Cerebellar nuclear complex (tissue), 1 donor: Measurements from ENCODE around the gene GALNT2.
A peak's percentile ranks its signal among the peaks of the same experiment; 100 is the strongest.

ENCODE experiments used
- DNase-seq, 2 experiments: peaks; one replicate each; lab custom pipeline; 2025; lab: John Stamatoyannopoulos, UW

GALNT2 gene

DNA sequence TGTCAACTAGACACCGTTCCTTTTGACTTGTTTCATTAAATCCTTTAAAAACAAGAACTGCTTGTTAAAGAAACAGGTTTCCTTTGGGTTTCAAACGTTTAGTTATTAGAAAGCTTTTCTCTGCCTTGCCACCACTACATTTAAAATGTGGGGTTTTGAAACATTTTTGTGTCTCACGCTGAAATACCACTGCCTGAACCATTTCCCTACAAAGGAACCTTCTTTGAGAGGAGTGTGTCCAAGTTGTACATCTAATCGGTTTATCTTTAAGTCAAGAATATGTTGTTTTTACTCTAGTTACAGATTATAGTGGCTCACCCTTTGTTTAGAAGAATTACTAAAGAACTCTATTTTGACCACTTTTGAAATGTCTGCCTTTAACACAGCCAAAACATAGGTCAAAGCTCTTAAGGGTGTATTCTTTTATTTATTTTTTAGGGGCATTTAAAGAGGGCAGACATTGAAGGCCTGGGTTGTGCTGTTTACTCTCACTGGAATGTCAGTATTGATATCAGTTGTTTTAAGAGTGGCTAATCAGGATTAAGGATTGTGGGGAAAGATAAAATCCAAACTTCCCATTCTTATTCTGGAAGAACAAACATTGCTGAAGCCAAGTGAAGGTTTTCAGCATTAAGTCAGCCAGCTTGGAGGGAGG, 143.4 kb downstream of the GALNT2 start:
- no peak for DNase-seq

DNA sequence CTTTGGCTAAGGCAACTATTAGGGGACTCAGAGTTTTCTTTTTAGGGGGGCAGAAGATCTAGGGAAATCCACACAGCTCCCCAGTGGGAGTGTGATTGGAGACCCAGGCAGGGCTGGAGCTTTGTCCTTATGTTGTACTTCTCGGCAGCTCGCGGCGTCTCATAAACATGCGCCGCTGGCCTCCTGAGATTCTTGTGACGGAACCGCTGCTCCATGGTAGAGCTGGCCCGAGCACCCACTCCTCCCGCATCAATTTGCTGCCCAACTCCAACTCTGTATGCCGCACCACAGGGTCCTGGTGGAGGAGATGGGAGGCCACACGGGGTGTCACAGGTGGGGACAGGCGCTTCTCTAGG, 143.9 kb downstream of the GALNT2 start:
- no peak for DNase-seq

DNA sequence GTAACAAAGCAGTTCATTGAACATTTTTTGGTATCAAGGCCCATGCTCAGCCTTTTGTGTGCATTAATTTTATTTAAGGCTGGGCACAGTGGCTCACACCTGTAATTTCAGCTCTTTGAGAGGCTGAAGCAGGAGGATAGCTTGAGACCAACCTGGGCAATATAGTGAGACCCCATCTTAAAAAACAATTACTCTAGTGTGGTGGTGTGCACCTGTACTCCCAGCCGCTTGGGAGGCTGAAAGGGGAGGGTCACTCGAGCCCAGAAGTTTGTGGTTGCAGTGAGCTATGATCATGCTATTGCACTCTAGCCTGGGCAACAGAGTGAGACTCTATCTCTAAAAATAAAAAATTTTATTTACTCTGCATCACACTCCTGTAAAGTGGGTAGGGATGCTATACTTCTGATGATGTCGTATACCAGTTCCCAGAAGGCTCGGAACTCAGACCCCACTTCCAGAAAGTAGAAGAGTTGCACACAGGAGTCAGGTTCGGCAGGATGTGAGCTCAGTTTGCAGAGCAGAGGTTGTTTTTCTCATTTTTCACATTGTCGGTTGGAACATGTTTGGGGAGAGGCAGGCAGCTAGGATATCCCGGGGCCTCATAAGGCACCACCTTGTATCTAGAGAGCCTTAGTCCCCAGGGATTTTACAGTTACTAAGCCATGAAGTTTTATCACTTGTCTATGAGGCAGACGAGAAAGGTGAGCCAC, 144.6 kb downstream of the GALNT2 start:
- no peak for DNase-seq

DNA sequence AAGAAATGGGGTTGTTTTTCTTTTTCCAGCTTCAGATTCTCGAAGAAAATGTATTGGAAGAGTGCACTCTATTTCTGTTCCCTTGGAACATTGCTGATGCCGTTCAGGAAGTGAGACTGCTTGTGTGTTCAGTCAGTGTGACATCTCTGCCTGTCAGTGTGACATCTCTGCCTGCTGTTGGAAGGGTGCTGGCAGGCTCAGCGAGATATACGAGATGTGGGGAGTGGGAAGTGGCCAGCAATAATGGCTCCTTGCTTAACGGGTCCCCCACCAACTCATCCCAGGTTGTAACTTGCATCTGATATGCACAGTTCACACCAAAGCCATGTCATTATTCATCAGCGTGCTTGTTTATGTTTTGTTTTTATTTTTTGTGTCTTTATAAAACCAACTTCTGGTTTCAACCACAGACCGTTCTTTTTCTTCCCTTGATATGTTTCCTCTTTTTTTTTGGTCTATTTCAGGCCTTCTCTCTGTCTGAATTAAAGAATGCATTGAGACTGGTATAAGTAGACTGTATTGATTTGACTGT, 145.4 kb downstream of the GALNT2 start:
- DNase-seq, result no peak

DNA sequence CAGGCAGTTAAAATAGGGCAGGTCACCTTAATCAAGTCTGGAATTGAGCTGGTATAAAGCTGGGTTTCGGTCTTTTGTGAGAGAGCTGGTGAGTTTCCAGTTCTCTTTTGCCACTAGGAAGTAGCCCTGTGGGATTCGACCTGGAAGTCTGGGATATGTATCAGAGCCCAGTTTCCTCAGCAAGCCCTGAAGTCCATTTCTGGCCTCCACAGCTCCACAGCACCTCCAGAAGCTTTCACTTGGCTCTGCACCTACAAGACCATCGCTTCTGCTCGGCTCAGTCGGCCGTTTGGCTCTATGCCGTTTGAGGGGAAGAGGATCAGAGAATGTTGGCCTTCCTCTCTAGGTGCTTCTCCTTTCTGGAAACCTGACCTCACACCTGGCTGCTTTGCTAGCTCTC, 148.0 kb downstream of the GALNT2 start:
- peak in 1 of 2 experiments; percentile 42 for DNase-seq

DNA sequence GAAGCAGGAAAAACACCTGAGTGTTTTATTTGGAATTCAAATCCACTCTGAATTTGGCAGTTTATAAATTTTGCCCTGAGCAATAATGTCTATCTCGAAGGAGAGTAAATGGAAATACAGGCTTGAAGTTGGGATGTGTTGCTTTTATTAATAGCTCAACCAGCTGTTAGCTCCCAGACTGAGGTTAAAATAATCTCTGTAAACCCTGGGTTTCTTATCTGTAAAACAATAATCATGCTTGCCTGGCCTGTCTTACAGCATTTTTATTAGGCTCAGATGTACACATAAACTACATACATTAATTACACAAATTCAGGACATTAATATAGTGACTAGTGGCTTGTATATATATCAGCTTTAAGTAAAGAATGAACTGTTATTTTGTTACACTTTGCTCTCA, 148.5 kb downstream of the GALNT2 start:
- no peak for DNase-seq

DNA sequence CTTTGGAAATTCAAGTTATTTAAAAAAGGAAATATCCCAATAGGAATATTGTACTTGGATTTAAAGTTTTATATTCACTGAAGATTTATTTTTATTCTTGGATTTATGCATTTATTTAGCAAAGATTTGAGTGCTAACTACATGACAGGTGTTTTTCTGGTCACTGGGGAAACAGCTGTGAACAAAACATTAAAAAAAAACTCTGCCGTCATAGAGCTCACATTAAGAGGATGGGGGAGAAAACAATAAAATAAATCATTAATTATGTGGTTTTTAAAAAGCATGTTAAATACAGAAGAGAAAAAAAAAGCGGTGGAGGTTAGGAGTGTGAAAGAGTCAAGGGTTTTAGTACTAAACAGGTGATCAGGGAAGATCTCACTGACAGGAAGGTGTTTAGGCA, 149.9 kb downstream of the GALNT2 start:
- DNase-seq, result no peak

DNA sequence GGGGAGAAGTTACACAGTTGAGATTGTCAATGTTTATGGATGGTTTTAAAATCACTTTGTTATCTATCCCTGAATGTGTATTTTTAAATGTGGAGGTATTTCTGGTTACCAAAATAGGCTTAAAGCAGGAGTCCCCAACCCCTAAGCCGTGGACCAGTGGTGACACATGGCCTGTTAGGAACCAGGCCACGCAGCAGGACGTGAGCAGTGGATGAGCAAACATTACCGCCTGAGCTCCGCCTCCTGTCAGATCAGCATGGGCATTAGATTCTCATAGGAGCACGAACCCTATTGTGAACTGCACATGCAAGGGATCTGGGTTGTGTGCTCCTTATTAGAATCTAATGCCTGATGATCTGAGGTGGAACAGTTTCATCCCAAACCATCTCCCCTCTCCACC, 151.6 kb downstream of the GALNT2 start:
- DNase-seq, result no peak

DNA sequence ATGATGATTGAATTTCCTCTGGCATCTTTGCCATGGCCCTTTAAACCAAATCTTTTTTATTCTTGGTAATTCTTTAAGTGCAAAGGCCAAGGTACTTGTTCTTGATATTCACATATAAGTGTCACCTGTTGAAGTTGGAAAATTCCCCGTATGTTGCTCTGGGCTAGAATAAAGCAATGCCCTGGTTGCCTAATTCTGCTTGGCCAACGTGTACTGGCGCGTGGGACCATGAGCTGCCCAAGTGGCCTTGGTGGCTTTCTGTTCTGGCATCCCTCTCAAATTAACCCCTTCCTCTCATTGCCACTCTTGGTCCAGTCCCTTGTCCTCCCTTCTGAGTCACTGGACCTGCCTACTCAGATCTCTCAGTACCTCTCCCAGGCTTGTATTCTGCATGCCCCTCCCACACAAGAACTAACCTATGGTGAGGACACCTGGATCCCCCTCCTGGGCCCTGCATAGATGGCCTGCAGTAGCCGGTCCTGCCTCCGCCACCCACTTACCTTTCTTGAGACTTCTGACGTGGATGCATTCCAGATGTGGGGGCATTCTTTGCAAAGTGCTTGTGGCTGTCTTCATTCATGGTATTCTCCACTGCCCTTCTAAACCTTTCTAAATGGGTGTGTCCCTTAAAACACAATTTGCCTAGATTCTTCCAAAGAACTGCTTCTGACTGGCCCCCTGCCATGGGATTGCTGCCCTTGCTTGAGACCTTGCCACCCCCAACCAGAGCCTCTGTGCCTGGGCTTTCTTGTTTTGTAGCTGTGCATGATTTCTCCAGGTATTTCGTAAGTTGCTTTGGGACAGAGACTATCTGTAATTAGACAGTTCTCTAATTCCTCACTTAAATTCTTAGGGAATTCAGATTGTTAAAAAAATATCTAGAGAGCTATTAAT, 152.4 kb downstream of the GALNT2 start:
- no peak for DNase-seq

DNA sequence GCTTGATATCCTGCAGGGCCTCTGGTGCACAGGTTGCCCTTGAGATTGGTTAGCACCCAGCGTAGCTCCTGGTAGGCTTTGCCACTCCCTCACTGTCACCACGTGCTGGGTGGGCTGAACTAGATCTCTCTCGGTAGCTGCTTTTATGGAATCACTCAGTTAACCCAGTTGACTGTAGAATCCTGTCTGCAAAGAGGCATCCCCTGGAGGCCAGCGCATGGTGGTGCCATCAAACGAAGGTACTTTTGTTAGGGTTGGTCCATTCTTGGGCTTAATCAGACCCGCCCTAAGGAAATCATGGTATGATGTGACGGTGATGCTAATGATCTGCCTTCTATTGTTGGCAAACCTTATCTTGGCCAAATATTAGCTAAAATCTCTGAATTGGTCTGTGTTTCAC, 153.4 kb downstream of the GALNT2 start:
- DNase-seq, result no peak

DNA sequence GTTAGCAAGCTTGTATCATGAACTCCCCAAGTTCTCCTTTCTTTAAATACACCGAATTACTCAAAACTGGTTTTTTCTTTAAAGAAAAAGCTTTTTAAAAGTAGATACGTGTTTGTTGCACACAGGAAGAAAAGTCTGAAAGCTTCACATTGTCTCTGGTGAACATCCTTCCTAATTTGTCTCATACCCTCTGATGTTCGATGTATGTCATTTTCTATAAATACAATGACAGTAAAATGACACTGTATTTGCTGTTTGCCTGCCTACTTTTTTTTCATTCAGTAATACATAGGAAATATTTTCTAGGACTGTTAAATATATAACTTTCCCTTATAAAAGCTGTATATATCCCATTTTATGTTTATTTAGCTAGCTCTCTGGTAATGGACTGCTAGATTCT, 153.9 kb downstream of the GALNT2 start:
- DNase-seq, result no peak

DNA sequence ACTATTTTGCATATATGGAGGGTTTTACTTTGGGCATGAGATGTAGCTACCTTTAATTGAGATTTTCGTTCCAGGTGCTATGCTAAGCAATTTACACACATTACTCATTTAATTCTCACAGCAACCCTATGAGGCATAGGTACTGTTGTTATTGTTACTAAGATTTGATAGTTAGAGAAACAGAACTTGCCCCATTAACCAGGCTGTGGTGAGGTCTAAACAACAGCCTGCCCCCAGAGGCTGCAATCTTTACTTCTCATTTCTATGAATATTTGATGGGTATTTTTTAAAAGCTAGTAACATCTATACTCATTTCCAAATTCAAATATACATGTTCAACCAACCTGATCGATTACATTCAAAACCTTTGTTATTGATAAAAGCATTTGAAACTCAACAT, 155.6 kb downstream of the GALNT2 start:
- DNase-seq, result no peak

DNA sequence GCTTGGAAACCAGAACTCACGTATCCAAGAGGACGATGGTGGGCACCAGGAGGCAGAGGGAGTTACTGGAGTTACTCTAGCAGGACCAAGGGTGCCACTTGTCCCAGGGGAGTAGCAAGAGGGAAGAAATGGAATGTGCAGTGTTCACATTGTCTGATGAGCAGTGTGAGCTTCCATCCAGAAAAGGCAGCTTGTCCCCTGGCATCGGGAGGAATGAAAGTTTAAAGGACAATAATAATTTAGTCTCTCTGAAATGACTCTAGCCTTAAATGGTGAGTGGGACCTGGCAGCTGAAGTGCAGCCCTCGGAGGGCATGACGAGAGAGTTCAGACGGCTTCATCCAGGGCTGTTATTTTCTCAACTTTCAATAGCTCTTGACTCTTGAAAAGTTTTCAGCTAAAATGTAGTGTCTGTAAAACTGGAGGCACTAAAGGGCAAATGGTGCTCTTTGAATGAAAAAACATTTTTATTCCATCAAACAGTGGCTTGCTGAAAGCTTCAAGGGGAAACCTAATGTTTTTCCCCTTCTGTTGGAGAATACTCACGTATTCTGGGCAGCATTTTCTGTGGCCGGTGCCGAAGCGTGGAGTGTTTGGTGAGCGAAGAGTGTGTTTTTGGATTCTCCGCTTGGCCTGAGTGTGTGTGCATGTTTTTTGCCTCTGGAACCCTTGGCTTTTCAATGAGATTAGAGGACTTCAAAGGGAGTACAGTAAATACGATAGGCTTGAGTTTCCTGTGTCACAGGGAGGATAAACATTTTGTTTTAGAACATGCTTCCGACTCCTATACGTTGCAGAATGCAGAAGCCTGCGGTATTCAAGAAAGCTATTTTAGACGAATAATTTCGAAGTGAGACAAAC, 157.3 kb downstream of the GALNT2 start:
- no peak for DNase-seq

DNA sequence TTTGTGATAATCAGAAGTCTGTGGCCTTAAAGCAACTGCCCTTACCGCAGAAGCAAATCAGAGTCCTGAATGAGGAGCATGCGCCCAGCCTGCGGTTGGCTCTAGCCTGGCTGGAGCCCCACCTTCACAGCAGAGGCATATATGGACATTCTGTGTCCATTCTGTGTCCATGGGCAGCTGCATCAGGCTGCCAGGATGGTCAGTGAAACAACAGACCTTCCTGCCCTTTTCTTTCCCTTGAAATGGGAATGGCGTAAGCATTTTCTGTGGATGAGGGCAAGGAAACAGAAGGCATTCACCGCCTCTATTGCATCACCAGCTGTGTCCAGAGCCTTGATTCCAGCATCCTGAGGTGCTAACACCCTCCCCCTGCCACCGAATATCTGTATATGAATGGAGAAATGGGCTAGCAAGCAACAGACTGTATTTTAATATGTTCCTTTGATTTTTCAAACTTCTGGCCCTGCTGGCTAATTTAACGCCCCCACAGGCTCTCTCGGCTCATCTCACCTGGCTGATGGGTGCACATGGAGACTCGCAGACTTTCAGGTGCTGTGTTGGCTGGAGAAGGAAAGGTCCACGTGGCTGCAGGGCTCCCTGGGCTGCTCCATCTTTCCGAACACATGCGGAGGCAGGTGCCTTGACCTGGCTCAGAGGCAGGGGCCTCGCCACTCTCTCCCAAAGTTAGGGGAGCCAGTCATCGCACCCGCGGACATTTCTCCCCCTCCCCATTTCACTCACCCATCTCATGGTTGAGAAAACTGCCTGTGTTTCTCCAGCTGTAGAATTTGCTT, 159.2 kb downstream of the GALNT2 start:
- no peak for DNase-seq

DNA sequence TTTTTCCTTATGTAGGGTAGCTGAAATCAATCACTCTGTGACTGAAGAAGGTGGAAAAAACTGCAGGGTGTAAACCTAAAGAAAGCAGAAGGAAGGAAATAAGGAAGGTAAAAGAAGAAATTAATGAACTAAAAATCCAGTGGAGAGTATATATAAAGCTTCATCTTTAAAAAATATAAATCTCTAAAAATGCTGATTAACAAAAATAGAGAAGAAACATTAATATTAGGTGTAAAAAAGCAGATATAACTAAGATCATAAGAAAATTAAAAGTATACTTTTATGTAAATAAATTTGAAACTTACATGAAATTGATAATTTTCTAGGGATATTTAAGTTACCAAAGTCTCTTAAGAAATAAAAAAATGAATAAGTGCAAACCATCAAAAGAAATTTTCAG, 159.8 kb downstream of the GALNT2 start:
- no peak for DNase-seq

DNA sequence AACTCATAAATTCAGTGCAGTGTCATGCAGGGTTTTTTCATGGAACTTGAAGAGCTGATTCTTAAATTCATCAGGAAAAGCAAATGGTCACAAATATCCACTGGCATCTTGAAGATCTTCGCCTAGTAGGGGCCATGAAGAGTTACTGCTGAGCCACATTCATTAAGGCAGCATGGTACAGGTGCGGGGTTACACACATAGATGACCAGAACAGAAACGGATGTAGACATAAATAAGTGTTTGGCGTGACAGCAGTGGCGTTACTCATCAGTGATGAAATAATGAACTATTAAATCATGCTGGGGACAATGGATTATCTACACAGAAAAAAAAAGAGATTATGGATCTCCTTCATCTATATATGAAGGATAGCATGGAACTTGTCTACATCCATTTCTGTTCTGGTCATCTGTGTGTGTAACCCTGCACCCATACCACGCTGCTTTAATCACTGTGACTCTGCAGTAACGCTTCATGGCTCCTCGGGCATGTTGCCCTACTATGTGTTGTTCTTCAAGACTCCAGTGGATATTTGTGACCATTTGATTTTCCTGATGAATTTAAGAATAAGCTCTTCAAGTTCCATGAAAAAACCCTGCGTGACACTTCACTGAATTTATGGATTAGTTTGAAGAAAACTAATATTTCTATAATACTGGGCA, 161.3 kb downstream of the GALNT2 start:
- DNase-seq, result no peak

DNA sequence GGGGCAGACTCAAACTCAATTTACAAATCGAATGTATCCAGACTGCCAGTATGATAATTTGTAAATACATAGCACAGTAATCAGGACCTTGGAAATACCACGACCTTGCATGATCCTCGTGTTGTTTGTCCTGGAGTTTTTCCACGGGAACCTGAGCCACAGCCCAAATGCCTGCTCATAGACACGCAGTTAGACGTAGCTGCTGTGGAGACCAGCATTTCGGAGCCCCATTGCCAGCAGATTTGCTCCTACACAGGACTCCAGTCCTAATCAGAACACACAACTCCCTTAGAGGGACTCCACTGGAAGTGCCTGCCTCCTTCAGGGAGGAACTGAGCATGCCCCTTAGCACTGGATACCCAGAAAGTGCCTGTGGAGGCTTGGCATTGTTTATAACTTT, 163.2 kb downstream of the GALNT2 start:
- DNase-seq, result no peak

DNA sequence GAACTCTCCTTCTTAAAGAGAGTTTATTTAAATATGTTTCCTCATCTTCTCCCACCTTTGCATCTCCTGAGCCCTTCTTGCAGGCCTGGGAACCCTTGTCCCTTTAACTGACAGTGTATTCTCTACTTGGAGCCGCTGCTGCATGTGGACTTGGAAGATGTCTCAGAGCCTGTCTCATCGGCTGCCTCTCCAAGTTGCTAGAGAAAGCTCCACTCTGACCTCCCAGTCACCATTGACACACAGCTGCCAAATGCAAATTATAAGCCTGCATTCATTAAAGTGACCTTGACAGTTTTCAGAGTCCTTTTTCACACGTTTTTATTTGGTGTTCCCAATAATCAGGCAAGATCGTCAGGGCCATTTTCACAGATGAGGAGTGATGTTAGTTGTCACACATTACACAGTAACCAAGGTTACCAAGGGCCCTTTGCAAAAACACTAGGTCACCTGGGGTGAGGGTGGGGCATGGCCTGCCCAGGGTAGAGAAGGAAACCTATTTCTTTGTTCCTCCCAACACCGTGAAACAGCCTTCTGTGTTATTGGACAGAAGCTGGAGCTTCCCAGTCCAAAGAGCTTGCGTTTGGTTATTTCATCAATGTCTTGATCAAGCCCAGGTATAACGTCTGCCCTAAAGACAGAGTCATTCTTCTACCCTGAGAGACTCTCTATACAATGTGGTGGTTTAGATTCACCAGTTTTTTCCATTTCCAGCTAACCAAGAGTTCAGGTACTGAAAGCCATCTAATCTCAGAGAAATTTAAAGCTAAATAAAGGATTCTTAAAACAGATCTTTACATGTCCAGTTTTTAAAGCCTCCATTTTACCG, 164.1 kb downstream of the GALNT2 start:
- no peak for DNase-seq

DNA sequence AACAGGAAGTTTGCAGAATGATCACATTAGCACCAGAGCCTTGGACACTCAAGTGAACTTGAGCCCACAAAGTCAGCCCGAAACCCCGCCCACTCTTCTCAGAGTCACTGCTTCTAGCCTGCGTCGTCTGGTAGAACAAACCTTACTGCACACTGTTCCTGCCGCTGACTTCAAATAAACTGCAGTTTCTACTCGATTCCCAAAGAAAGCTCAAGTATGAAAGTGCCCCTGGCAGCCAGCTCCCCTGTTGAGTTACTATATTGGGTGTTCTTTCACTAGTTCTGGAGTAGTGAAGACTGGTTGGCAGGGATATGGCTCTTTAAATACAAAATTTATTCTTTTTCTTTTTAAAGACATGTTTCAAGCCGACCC, 164.7 kb downstream of the GALNT2 start:
- no peak for DNase-seq

DNA sequence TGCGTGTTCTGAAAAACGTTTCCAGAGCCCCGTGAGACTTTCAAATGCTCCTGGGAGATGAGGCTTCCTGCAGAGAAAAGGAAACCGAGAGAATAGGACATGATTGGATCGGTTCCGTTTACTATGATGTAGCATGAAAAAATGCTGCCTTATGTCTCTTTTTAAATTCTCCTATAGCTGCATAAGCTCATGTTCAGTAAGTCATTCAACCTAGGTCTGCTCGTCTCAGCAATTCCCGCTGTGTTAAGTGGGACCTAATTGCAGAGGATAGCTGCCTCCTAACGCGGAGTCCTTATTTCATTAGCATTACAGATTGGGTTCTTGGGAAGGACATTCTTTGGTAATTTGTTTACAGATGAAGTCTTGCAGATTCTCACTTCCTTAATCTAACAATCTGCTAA, 165.3 kb downstream of the GALNT2 start:
- no peak for DNase-seq
